ENCODE results near the gene RNASE13.

Gene RNASE13

DNA sequence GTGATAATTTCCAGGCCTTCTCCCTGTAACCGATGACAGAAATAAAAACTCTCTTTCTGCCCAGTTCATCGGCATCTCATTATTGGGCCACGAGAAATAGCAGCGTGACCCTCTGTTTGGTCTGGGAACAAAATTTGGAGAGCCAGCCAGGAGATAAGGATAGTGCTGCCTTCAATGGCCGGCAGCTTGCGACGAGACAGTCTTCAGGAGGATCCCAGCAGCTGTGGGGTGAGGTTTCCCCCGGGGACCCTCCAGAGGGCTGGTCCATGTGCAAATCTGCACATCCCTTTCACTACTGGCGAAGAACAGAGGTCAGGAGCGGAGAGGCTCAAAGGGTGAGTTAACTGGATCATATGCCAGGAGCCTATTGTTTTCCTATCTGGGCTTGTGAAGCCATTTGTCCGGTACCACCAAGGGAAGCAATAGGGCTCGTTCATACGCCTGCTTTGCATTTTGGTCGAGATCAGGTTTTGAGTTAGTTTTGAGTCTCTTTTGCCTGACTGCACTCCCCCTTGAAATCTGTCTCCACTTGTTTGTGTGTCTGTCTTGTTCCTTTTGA lies 30.7 kb downstream of the RNASE13 start:
- no peak for DNase-seq (ENCODE audit: low spot score)
- TF ChIP-seq, protein P1, sequence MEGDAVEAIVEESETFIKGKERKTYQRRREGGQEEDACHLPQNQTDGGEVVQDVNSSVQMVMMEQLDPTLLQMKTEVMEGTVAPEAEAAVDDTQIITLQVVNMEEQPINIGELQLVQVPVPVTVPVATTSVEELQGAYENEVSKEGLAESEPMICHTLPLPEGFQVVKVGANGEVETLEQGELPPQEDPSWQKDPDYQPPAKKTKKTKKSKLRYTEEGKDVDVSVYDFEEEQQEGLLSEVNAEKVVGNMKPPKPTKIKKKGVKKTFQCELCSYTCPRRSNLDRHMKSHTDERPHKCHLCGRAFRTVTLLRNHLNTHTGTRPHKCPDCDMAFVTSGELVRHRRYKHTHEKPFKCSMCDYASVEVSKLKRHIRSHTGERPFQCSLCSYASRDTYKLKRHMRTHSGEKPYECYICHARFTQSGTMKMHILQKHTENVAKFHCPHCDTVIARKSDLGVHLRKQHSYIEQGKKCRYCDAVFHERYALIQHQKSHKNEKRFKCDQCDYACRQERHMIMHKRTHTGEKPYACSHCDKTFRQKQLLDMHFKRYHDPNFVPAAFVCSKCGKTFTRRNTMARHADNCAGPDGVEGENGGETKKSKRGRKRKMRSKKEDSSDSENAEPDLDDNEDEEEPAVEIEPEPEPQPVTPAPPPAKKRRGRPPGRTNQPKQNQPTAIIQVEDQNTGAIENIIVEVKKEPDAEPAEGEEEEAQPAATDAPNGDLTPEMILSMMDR (IDR thresholded peaks at IDR 0.05; ENCODE audit: extremely low read depth, missing control alignments) = no peak

DNA sequence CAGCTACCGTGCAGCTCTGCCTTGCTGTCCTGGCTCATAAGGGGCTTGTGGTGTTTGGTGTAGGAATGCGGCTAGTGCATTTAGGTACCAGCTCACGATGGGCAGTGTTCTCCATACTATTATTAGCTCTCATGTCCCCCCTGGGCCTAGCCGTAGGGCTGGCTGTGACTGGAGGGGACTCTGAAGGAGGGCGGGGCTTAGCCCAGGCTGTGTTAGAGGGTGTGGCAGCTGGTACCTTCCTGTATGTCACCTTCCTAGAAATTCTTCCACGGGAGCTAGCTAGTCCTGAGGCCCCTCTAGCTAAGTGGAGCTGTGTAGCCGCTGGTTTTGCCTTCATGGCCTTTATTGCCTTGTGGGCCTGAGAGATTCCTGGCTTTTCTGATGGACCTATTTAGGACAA lies 33.4 kb downstream of the RNASE13 start:
- DNase-seq (ENCODE audit: low spot score) = no peak
- TF ChIP-seq, protein P1 (IDR thresholded peaks at IDR 0.05; ENCODE audit: extremely low read depth, missing control alignments) = no peak

DNA sequence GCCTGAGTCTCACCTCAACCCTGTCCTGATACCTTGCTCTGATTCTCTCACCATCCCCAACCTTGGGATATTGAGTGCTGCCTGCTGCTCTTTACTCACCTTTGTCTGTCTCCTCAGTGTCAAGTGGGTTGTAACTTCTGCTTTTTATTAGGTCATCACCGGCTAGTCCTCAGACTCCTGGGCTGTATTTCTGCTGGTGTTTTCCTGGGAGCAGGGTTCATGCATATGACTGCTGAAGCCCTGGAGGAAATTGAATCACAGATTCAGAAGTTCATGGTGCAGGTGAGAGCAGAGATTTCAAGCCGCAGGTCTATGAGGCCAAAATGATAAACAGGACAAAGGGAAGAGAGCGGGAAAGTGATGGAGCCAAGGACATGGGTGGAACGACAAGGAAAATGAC lies 35.0 kb downstream of the RNASE13 start:
- DNase-seq (ENCODE audit: low spot score) = no peak
- TF ChIP-seq, protein P1 (IDR thresholded peaks at IDR 0.05; ENCODE audit: extremely low read depth, missing control alignments) = no peak

DNA sequence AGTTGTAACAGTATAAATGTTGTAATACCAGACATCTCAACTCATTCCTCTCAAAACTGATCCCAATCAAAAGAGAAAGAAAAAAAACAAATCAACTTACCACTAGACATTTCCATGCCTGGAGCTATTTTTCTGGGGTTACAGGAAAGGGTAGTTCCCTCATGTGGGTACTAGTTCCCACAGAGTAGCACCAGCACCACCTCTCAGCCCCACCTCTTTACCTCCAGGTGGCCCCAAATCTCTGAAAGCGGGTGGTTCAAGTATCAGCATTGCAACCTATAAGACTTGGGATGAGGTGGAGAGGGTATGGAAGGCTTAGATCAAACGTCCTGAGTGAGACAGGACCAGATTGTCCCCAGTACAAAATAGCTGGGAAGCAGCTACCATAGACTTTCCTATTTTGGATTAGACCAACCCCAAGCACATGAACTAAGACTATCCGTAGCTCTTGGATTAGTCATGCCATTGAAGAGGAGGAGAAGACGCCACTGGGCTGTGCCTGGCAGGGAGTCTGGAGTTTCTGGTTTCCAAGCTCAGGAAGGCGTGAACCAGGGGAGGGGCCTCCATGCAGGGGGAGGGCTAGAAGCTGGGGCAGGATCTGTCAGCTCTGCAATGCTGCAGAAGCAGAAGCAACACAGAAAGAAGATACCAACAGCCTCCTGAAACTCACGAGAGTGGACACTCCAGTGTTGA lies 35.8 kb downstream of the RNASE13 start, which contains the start of gene SLC39A2:
Gene SLC39A2, plus strand, starts transcription at position 620 of the 693 bp plus-strand sequence. CDS start 154 bp downstream, outside the sequence.
- DNase-seq (ENCODE audit: low spot score) = no peak
- TF ChIP-seq, protein P1 (IDR thresholded peaks at IDR 0.05; ENCODE audit: extremely low read depth, missing control alignments) = no peak

DNA sequence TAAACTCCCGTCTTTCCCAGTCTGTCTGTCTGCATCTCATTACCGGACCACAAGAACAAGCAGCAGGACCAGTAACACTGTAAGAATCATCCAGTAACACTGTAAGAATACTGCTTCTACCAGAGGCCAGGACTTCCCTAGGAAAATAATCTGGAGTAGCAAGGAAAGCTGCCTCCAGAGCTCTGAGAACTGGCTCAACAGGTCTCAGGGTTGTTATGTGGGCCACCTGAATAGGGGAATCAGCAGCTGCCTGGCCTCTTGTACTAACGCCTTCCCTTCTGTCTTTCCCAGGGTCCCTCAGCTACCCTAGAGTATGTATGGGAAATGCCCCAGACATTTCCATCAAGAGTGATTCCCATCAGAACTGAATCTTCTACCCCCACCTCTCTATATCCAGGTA lies 36.5 kb downstream of the RNASE13 start:
- TF ChIP-seq, protein P1 (IDR thresholded peaks at IDR 0.05; ENCODE audit: extremely low read depth, missing control alignments) = no peak
- no peak for DNase-seq (ENCODE audit: low spot score)

DNA sequence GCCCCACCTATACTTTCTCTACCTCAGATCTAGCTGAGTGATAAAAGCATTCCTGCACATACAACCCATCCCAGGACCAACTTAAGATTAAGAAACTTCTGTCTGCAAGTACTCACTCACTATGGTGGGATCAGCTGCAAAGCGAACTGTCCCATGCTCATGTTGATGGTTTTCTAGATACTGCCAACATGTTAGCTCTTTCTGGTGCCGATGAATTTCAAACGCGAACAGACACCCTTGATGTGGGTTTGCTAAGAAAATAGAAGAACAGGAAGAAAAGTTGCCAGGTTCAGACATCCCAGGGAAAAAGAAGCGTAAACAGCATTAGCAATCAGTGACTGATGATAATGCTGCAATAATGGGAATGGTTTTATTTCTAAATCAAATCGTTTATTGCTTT lies 37.0 kb downstream of the RNASE13 start:
- no peak for DNase-seq (ENCODE audit: low spot score)
- TF ChIP-seq, protein P1 (IDR thresholded peaks at IDR 0.05; ENCODE audit: extremely low read depth, missing control alignments) = no peak

DNA sequence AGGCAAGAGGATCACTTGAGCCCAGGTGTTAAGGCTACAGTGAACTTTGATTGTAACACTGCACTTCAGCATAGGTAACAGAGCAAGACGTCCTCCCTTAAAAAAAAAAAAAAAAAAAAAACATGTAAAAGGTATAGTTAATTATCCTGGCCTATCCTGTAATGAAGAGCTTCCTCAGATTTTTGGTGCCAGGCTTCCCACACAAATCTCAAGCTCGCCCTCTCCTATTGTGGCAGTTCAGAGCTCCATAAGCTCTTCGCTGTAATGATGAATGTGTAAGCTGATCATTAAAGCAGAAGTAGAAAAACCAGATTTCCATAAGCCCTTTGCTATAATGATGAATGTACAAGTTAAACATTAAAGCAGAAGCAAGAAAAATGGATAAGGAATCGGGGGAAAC lies 37.5 kb downstream of the RNASE13 start:
- DNase-seq (ENCODE audit: low spot score) = no peak
- TF ChIP-seq, protein P1 (IDR thresholded peaks at IDR 0.05; ENCODE audit: extremely low read depth, missing control alignments) = no peak

Measured in GM20000 (cell line).